HCT116 (cell line): ENCODE measurements around the gene ARHGAP31. TPM values are rescaled to one million over a fixed set of nuclear protein-coding genes. Genes with fewer than 3 reads are reported as not detected.

ENCODE experiments used
- ATAC-seq: fragments of 200-7000 bp; cut with Tn5 transposase; 2 replicates; pipeline ENCODE4 v1.9.1; 2020; ENCODE audit warnings: mild to moderate bottlenecking, moderate library complexity
- BruUV-seq: library from RNA; stranded (reverse); fragments of 400-500 nt; replicated peaks from 2 replicates; lab custom pipeline; 2021; lab: Mats Ljungman, UMichigan
- CTCF ChIA-PET: fragments of 300-600 bp; sonication (Branson Sonifier 250); formaldehyde crosslinking; loops from one replicate; lab custom pipeline; 2021; ENCODE audit warnings: antibody characterized with exemption; lab: Charles Lee
- POLR2A ChIA-PET: fragments of 300-600, 350-600 bp; sonication (Branson Sonifier 250); formaldehyde crosslinking; loops from one replicate; lab custom pipeline; 2021; ENCODE audit warnings: antibody characterized with exemption; lab: Charles Lee
- RAD21 ChIA-PET, 2 experiments: fragments of 300-600 bp; sonication (Branson Sonifier 250); formaldehyde crosslinking; loops; one replicate each; lab custom pipeline; 2023; ENCODE audit warnings: low total read pairs in 2 of 2; ENCODE audit not compliant: uncharacterized antibody in 2 of 2, unreplicated experiment in 2 of 2, low non-redundant PET in 1 of 2; lab: Charles Lee
- DNase-seq: peaks from one replicate; pipeline ENCODE4 v3.0.0-alpha.2; 2010; ENCODE audit warnings: low read depth, low spot score
- H2AFZ ChIP-seq: fragments of 200-600 bp; shearing (Covaris generic), sonication (generic); 2 replicates; pipeline ENCODE4 v1.6.1; 2017; ENCODE audit warnings: low read depth, mixed run types, mixed read lengths, antibody characterized with exemption, low read length; ENCODE audit not compliant: poor library complexity, severe bottlenecking
- H3K27ac ChIP-seq: 2 replicates; pipeline ENCODE4 v1.5.1; 2012; ENCODE audit warnings: low read depth, low read length
- H3K27me3 ChIP-seq: fragments of 200-600 bp; sonication (generic); 2 replicates; pipeline ENCODE4 v1.6.1; 2016; ENCODE audit warnings: mixed run types, low read length, mixed read lengths; ENCODE audit not compliant: insufficient read depth
- H3K36me3 ChIP-seq, 2 experiments: fragments of 200-500 bp in 1 of 2; fragments of 200-600 bp in 1 of 2; sonication (Bioruptor generic) in 1 of 2; sonication (generic) in 1 of 2; 2 replicates each; pipeline versions ENCODE4 v1.5.1 to v1.6.1; 2014 to 2016; ENCODE audit warnings: low read length in 2 of 2, inconsistent platforms in 1 of 2, mixed read lengths in 1 of 2, mixed run types in 1 of 2; ENCODE audit not compliant: insufficient read depth in 2 of 2, control insufficient read depth in 1 of 2
- H3K4me1 ChIP-seq, 2 experiments: fragments of 200-600 bp in 1 of 2; sonication (generic) in 1 of 2; 2 replicates each; pipeline versions ENCODE4 v1.5.1 to v1.6.1; 2012 to 2017; ENCODE audit warnings: low read length in 2 of 2, inconsistent platforms in 1 of 2, mild to moderate bottlenecking in 1 of 2, mixed read lengths in 1 of 2, mixed run types in 1 of 2, moderate library complexity in 1 of 2; ENCODE audit not compliant: insufficient read depth in 2 of 2, control insufficient read depth in 1 of 2
- H3K4me2 ChIP-seq: fragments of 200-600 bp; sonication (generic); 2 replicates; pipeline ENCODE4 v1.6.1; 2017; ENCODE audit warnings: mixed run types, low read length, mixed read lengths
- H3K4me3 ChIP-seq, 2 experiments: fragments of 200-600 bp in 1 of 2; sonication (generic) in 1 of 2; replicated peaks in 1 of 2; 2 replicates each; pipeline ENCODE4 v1.5.1; 2011 to 2016; ENCODE audit warnings: low read length in 2 of 2, control low read depth in 1 of 2, low read depth in 1 of 2, mild to moderate bottlenecking in 1 of 2, mixed read lengths in 1 of 2, mixed run types in 1 of 2
- H3K79me2 ChIP-seq: fragments of 200-600 bp; sonication (generic); 2 replicates; pipeline ENCODE4 v1.6.1; 2017; ENCODE audit warnings: mild to moderate bottlenecking, mixed run types, low read length, moderate library complexity, mixed read lengths; ENCODE audit not compliant: insufficient read depth
- H3K9ac ChIP-seq: fragments of 200-600 bp; sonication (generic); 2 replicates; pipeline ENCODE4 v1.6.1; 2016; ENCODE audit warnings: low read length, mixed read lengths
- H3K9me2 ChIP-seq: fragments of 200-600 bp; sonication (generic), shearing (Covaris generic); 2 replicates; pipeline ENCODE4 v1.6.1; 2017; ENCODE audit warnings: mixed run types, mild to moderate bottlenecking, moderate library complexity; ENCODE audit not compliant: insufficient read depth
- H3K9me3 ChIP-seq, 2 experiments: fragments of 200-500 bp in 1 of 2; fragments of 200-600 bp in 1 of 2; sonication (Bioruptor generic) in 1 of 2; sonication (generic) in 1 of 2; 2 replicates each; pipeline ENCODE4 v1.6.1; 2014 to 2017; ENCODE audit warnings: low read length in 2 of 2, mixed read lengths in 2 of 2, inconsistent platforms in 1 of 2, low read depth in 1 of 2, mild to moderate bottlenecking in 1 of 2, mixed run types in 1 of 2, moderate library complexity in 1 of 2; ENCODE audit not compliant: control insufficient read depth in 1 of 2, insufficient read depth in 1 of 2
- H4K20me1 ChIP-seq: fragments of 200-600 bp; sonication (generic), shearing (Covaris generic); 2 replicates; pipeline ENCODE4 v1.6.1; 2017; ENCODE audit warnings: mixed run types, mild to moderate bottlenecking, moderate library complexity; ENCODE audit not compliant: insufficient read depth
- CBX3 ChIP-seq: IDR thresholded peaks from 2 replicates; pipeline ENCODE4 v1.6.1; 2012; ENCODE audit warnings: low read depth
- CEBPB ChIP-seq: IDR thresholded peaks from 2 replicates; pipeline ENCODE4 v1.6.1; 2012; ENCODE audit warnings: low read depth
- EGR1 ChIP-seq: IDR thresholded peaks from 2 replicates; pipeline ENCODE4 v1.6.1; 2012; ENCODE audit warnings: low read depth
- FOSL1 ChIP-seq: IDR thresholded peaks from 2 replicates; pipeline ENCODE4 v1.6.1; 2012; ENCODE audit warnings: low read depth
- JUND ChIP-seq: IDR thresholded peaks from 2 replicates; pipeline ENCODE4 v1.6.1; 2012
- POLR2AphosphoS5 ChIP-seq: IDR thresholded peaks from 2 replicates; pipeline ENCODE4 v1.6.1; 2011; ENCODE audit warnings: mild to moderate bottlenecking, low read depth, low read length, moderate library complexity
- SP1 ChIP-seq: IDR thresholded peaks from 2 replicates; pipeline ENCODE4 v1.6.1; 2012; ENCODE audit warnings: low read depth
- SRF ChIP-seq: IDR thresholded peaks from 2 replicates; pipeline ENCODE4 v1.6.1; 2012; ENCODE audit warnings: low read depth
- TCF7L2 ChIP-seq: IDR thresholded peaks from 2 replicates; pipeline ENCODE4 v1.7.0; 2011; ENCODE audit warnings: borderline replicate concordance, inconsistent platforms; ENCODE audit not compliant: insufficient read depth, insufficient read length; ENCODE audit errors: extremely low read depth
- ZFX ChIP-seq: fragments of 450-650 bp; IDR thresholded peaks from 2 replicates; pipeline ENCODE4 v1.6.1; 2017
- ZNF274 ChIP-seq: fragments of 200-500 bp; sonication (Bioruptor generic); IDR thresholded peaks from 2 replicates; pipeline ENCODE4 v1.6.1; 2014; ENCODE audit warnings: mild to moderate bottlenecking, low read depth, low read length, inconsistent platforms
- intact Hi-C: fragments of 100-400 bp; cut with micrococcal nuclease; formaldehyde crosslinking; loops from 2 replicates; pipeline ENCODE4 v1.10.0; 2022
- total RNA-seq: library from RNA; stranded (reverse); gene quantifications from one replicate; pipeline ENCODE4 v1.2.1, GENCODE V29; 2021; ENCODE audit not compliant: unreplicated experiment
- TF ChIP-seq, protein P1 (sequence below): IDR thresholded peaks from 2 replicates; pipeline ENCODE4 v1.6.1; 2011; ENCODE audit warnings: mild to moderate bottlenecking, low read length, moderate library complexity; ENCODE audit not compliant: insufficient replicate concordance; ENCODE audit errors: extremely low read depth
- TF ChIP-seq, protein P2 (sequence below): IDR thresholded peaks from 2 replicates; pipeline ENCODE4 v1.6.1; 2012

The ARHGAP31 gene
- total RNA-seq, 1 experiment from 2014 or later = 0.93 TPM

GRCh38 chr3:119330181-119330580, 36.0 kb downstream of the ARHGAP31 start (continued):
- no peak for TF ChIP-seq FOSL1
- no peak for TF ChIP-seq ZFX
- TF ChIP-seq, protein P1, sequence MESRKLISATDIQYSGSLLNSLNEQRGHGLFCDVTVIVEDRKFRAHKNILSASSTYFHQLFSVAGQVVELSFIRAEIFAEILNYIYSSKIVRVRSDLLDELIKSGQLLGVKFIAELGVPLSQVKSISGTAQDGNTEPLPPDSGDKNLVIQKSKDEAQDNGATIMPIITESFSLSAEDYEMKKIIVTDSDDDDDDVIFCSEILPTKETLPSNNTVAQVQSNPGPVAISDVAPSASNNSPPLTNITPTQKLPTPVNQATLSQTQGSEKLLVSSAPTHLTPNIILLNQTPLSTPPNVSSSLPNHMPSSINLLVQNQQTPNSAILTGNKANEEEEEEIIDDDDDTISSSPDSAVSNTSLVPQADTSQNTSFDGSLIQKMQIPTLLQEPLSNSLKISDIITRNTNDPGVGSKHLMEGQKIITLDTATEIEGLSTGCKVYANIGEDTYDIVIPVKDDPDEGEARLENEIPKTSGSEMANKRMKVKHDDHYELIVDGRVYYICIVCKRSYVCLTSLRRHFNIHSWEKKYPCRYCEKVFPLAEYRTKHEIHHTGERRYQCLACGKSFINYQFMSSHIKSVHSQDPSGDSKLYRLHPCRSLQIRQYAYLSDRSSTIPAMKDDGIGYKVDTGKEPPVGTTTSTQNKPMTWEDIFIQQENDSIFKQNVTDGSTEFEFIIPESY = no peak
- no peak for TF ChIP-seq ZNF274
- no peak for TF ChIP-seq POLR2AphosphoS5
- no peak for TF ChIP-seq SRF
- no peak for TF ChIP-seq CEBPB
- TF ChIP-seq, protein P2, sequence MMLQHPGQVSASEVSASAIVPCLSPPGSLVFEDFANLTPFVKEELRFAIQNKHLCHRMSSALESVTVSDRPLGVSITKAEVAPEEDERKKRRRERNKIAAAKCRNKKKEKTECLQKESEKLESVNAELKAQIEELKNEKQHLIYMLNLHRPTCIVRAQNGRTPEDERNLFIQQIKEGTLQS = no peak
- no peak for TF ChIP-seq EGR1
- TF ChIP-seq JUND = no peak
- no peak for TF ChIP-seq TCF7L2
- no peak for TF ChIP-seq CBX3
- TF ChIP-seq SP1 = no peak

DNA sequence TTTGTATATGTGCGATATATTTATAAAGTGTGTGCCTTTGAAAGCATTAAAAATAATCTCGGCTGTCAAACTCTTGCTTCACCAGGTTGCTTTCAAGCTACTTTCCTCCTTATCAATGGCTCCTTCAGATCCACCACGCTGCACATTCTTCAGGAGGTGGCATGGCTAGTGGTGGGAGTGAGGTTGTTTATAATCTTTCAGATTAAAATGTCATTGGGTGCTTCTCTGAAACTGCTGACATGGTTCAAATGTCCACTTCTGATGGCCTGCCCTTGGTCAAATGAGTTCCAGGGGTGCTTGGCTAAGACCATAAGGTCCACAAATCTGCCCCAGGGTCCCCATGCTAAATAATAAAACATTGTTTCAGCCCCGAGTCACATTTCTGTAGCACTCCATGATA, 36.7 kb downstream of the ARHGAP31 start:
- ATAC-seq (no peak), DNase-seq (no peak)
- H3K27ac ChIP-seq = no peak overlapping the region
- no TSS peak for BruUV-seq
- H3K9ac ChIP-seq = no peak overlapping the region
- intact Hi-C loops = no loop called here
- CTCF ChIA-PET = no interaction called here
- H3K9me3 ChIP-seq = no peaks in the 10 kb centered on the region
- RAD21 ChIA-PET = no interaction called here
- no peaks in the 10 kb centered on the region for H3K4me1 ChIP-seq
- H3K27me3 ChIP-seq = no peaks in the 10 kb centered on the region
- no peaks in the 10 kb centered on the region for H3K36me3 ChIP-seq
- no peaks in the 10 kb centered on the region for H3K9me2 ChIP-seq
- TF ChIP-seq POLR2AphosphoS5 = no peak
- no peak for TF ChIP-seq EGR1
- H3K4me2 ChIP-seq = no peak overlapping the region
- H4K20me1 ChIP-seq = no peaks in the 10 kb centered on the region
- H3K79me2 ChIP-seq = no peaks in the 10 kb centered on the region
- no peak overlapping the region for H3K4me3 ChIP-seq
- POLR2A ChIA-PET = no interaction called here
- no peak overlapping the region for H2AFZ ChIP-seq
